ENCODE measurements around the gene MEF2C. TPM values are rescaled to one million over a fixed set of nuclear protein-coding genes. Genes with fewer than 3 reads are reported as not detected.
A peak's percentile ranks its signal among the peaks of the same experiment; 100 is the strongest.

The MEF2C gene
- total RNA-seq, 1 donor from 2014 or later, result 29.6 TPM

GRCh38 chr5:88761269-88761850 lies 121.6 kb downstream of the MEF2C start:
- no peak for DNase-seq (ENCODE audit: low spot score)
- Mint-ChIP-seq H3K27me3 (ENCODE audit: low read depth) (no peaks in the 10 kb centered on the region), H3K4me1 (ENCODE audit: low read depth) (peaks cover 9% of the 10 kb centered on the region), H3K27ac (ENCODE audit: unreplicated experiment) (peak overlapping the region; percentile 13), H3K9me3 (ENCODE audit: low read depth) (no peaks in the 10 kb centered on the region), H3K36me3 (ENCODE audit: low read depth) (peaks cover 14% of the 10 kb centered on the region), H3K4me3 (ENCODE audit: unreplicated experiment) (no peak overlapping the region)
- TF ChIP-seq, protein P1, sequence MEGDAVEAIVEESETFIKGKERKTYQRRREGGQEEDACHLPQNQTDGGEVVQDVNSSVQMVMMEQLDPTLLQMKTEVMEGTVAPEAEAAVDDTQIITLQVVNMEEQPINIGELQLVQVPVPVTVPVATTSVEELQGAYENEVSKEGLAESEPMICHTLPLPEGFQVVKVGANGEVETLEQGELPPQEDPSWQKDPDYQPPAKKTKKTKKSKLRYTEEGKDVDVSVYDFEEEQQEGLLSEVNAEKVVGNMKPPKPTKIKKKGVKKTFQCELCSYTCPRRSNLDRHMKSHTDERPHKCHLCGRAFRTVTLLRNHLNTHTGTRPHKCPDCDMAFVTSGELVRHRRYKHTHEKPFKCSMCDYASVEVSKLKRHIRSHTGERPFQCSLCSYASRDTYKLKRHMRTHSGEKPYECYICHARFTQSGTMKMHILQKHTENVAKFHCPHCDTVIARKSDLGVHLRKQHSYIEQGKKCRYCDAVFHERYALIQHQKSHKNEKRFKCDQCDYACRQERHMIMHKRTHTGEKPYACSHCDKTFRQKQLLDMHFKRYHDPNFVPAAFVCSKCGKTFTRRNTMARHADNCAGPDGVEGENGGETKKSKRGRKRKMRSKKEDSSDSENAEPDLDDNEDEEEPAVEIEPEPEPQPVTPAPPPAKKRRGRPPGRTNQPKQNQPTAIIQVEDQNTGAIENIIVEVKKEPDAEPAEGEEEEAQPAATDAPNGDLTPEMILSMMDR (IDR thresholded peaks at IDR 0.05), result no peak

GRCh38 chr5:88760527-88760926 lies 122.5 kb downstream of the MEF2C start:
- Mint-ChIP-seq H3K4me1 (ENCODE audit: low read depth) (peaks cover 9% of the 10 kb centered on the region), H3K27me3 (ENCODE audit: low read depth) (no peaks in the 10 kb centered on the region), H3K36me3 (ENCODE audit: low read depth) (peaks cover 14% of the 10 kb centered on the region), H3K4me3 (ENCODE audit: unreplicated experiment) (no peak overlapping the region), H3K27ac (ENCODE audit: unreplicated experiment) (no peak overlapping the region), H3K9me3 (ENCODE audit: low read depth) (no peaks in the 10 kb centered on the region)
- TF ChIP-seq, protein P1 (IDR thresholded peaks at IDR 0.05), result no peak
- no peak for DNase-seq (ENCODE audit: low spot score)

DNA sequence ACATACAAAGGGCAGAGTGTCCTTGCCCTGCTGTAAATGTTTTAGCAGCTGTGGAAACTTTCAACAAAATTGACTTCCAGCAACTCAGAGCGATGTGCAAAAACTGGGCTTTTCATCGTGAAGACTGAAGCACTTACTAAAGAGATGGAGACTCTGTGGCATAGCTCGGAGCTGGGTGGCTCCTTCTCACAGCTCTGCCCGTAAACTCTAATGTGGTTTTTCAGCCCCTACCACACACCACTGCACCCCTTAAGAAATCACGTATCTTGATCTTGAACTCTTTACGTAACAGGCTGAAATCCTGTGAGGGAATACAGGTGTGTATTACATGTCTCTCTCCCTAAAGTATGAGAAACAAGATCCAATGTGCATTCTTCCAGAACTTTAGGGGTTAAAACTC lies 124.4 kb downstream of the MEF2C start:
- no peak for DNase-seq (ENCODE audit: low spot score)
- H3K4me1 Mint-ChIP-seq (ENCODE audit: low read depth), result peaks cover 9% of the 10 kb centered on the region
- H3K27me3 Mint-ChIP-seq (ENCODE audit: low read depth), result no peaks in the 10 kb centered on the region
- H3K27ac Mint-ChIP-seq (ENCODE audit: unreplicated experiment), result no peak overlapping the region
- no peaks in the 10 kb centered on the region for H3K9me3 Mint-ChIP-seq (ENCODE audit: low read depth)
- H3K4me3 Mint-ChIP-seq (ENCODE audit: unreplicated experiment), result no peak overlapping the region
- H3K36me3 Mint-ChIP-seq (ENCODE audit: low read depth), result peaks cover 19% of the 10 kb centered on the region
- TF ChIP-seq, protein P1 (IDR thresholded peaks at IDR 0.05), result no peak

GRCh38 chr5:88758184-88758583 lies 124.8 kb downstream of the MEF2C start:
- TF ChIP-seq, protein P1 (IDR thresholded peaks at IDR 0.05), result no peak
- Mint-ChIP-seq H3K4me3 (ENCODE audit: unreplicated experiment) (no peak overlapping the region), H3K9me3 (ENCODE audit: low read depth) (no peaks in the 10 kb centered on the region), H3K27me3 (ENCODE audit: low read depth) (no peaks in the 10 kb centered on the region), H3K36me3 (ENCODE audit: low read depth) (peaks cover 19% of the 10 kb centered on the region), H3K4me1 (ENCODE audit: low read depth) (peaks cover 9% of the 10 kb centered on the region), H3K27ac (ENCODE audit: unreplicated experiment) (no peak overlapping the region)
- no peak for DNase-seq (ENCODE audit: low spot score)

DNA sequence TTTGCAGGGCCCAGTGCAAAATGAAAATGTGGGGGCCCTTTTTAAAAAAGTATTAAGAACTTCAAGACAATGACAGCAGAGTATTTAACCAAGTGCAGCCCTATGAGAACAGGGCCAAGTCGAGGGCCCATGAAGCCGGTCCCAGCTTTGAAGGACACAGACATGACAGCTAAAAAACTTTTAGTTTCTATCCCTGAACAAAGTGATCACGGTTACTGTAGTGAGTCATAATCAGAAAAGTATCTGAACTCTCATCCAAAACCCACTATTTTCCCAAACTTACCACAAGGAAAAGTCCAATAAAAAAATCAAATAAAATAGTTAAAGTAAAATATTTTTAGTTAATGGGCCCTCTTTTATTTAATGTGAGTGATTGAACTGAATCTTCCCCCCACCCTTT lies 126.0 kb downstream of the MEF2C start:
- no peaks in the 10 kb centered on the region for H3K27me3 Mint-ChIP-seq (ENCODE audit: low read depth)
- DNase-seq (ENCODE audit: low spot score), result no peak
- no peak overlapping the region for H3K4me3 Mint-ChIP-seq (ENCODE audit: unreplicated experiment)
- H3K36me3 Mint-ChIP-seq (ENCODE audit: low read depth), result peaks cover 21% of the 10 kb centered on the region
- peaks cover 5% of the 10 kb centered on the region for H3K9me3 Mint-ChIP-seq (ENCODE audit: low read depth)
- H3K4me1 Mint-ChIP-seq (ENCODE audit: low read depth), result peaks cover 9% of the 10 kb centered on the region
- no peak overlapping the region for H3K27ac Mint-ChIP-seq (ENCODE audit: unreplicated experiment)
- TF ChIP-seq, protein P1 (IDR thresholded peaks at IDR 0.05), result no peak

All from chondrocyte (in vitro differentiated cells).